HK-2 (cell line): Measurements from ENCODE around the gene MFAP4.
"Not testable (repeated sequence)": the region's sequence is repeated elsewhere in the genome, so short reads cannot be mapped to it uniquely, and the experiment has no call there.

ENCODE experiments used
- DNase-seq: peaks from one replicate; pipeline ENCODE4 v3.0.0-alpha.2; 2018; ENCODE audit not compliant: unreplicated experiment

MFAP4 gene

DNA sequence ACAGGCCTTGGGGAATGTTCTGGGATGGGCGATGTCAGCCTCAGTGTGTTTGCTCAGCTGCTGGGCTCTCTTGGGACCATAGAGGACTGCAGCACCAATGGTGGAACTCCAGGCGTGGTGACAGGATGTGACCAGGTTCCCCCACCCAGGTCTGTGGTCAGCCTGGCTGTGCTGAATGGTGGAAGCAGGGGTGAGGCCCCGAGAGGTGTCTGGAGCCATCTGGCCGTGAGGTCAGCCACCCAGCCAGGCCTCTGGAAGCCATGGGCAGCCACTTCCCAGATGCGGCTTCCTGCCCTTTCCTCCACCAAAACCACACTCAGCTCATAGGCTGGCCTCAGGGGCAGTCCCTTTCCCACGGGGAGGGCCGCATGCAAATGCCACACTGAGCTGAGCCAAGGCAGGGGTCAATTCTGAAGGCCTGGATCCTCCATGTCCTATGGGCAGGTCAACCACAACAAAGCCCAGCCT, 16.5 kb downstream of the MFAP4 start:
- no peak for DNase-seq

GRCh38 chr17:19369846-19370492, 17.0 kb downstream of the MFAP4 start:
- DNase-seq, result no peak

DNA sequence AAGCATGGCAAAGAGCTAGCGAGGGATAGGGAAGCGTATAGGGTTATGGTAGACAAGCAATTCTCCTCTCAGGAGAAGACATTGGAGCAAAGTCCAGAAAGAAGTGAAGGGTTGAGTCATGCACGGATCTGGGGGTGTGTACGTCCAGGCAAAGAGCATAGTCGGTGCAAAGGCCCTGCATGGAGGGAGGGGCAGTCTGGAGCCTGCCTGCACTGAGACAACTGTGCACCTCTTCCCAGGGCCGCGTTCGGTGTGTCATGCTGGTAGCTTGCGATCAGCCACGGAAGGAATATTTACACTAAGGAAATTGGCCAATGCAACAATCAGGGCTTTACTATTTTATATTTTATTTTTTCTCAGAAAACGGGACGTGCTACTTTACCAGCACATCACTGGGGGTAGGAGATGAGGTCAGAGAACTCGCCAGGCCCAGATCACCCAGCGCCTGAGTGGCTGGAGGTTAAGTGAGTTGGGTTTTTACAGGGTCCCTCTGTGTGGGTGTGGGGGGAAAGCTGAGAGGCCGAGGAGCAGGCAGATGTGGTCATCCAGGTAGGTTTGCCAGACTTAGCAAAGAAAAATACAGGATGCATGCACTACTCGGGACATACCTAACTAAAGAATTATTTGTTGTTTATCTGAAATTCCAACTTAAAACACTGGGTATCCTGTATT, 17.7 kb downstream of the MFAP4 start:
- no peak for DNase-seq

DNA sequence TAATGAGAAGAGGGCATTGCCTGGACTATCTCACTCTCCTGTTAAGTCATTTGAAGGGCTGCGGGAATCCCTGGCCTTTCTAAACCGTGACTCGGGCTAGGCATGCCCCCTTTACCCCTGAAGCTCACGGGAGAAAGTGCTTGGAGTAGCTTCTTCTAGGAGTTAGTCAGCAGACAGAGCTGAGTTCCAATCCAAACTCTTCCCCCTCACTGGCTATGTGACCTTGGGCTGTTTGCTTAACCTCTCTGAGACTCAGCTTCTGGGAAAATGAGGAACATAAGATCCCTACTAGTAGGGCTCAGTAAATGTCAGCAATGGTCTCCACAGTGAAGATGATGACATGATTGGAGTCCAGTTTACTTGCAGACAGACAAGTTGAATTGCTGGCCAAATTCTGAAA, 18.8 kb downstream of the MFAP4 start:
- no peak for DNase-seq

GRCh38 chr17:19366637-19366972, 20.4 kb downstream of the MFAP4 start:
- no peak for DNase-seq

- no peak for DNase-seq
Observed at GRCh38 chr17:19365833-19366636, 21.0 kb downstream of the MFAP4 start.

- DNase-seq, result no peak
Observed at GRCh38 chr17:19365499-19365817, 21.5 kb downstream of the MFAP4 start.

DNA sequence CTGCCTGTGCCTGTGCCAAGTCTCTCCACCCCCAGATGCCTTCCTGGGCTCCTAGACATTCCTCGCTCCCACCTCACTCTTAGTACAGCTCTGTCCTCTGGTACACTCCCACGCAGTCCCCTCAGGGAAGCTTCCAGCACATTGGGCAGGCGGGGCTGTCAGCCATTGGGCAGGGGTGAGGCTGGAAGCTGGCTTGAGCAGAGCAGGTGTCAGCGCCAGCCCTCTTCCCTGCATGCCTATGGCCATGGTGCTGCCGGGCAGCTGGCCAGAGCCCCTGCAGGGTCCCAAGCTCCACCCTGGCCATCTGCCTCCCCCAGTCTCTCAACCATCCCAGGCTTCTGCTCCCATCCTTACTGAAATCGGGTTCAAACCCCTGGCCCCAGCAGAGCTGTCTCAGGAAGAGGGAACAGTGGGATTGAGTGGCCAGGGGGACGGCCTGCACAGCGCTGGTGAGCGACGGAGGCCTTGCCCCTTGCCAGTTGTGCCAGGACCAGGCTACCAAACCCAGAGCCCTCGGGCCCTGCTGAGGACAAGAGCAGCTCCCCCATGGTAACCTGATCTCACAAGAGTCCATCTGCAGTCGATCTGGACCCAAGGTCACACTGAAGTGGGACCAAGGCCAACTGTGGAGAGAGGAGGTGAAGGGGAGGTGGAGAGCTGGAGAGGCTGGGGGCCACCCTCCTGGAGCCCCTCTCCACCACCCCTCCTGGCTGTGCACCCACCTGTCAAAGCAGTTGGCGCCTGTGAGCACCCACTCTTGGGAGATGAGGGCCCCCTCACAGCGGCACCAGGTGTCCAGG, 22.1 kb downstream of the MFAP4 start:
- no peak for DNase-seq

DNA sequence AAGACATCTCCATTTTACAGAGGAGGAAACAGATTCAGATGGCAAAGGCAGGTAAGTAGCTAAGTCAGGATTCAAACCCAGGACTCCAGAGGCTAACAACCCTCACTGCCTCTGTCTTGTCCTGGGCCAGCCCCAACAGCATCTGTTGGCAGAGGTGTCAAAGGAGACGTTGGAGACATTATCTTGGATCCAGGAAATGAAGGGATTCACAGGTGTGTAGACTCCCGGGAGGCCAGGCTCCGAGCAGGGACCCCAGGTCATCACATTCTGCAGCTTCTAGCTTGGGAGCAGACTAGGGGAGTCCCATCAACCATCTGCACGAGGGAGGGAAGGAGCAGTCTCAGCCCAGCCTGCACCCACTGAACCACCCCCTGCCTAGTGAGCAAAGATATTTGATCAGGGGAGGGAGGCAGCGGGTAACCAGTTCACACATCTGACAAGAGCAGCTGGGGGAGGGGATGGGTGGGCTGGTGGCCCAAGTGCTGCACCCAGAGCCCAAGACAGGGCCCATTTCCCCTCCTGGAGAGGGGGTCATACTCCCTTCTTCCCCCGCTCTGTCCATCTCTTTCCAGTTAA, 23.4 kb downstream of the MFAP4 start:
- no peak for DNase-seq

GRCh38 chr17:19363114-19363438, 23.9 kb downstream of the MFAP4 start:
- no peak for DNase-seq

DNA sequence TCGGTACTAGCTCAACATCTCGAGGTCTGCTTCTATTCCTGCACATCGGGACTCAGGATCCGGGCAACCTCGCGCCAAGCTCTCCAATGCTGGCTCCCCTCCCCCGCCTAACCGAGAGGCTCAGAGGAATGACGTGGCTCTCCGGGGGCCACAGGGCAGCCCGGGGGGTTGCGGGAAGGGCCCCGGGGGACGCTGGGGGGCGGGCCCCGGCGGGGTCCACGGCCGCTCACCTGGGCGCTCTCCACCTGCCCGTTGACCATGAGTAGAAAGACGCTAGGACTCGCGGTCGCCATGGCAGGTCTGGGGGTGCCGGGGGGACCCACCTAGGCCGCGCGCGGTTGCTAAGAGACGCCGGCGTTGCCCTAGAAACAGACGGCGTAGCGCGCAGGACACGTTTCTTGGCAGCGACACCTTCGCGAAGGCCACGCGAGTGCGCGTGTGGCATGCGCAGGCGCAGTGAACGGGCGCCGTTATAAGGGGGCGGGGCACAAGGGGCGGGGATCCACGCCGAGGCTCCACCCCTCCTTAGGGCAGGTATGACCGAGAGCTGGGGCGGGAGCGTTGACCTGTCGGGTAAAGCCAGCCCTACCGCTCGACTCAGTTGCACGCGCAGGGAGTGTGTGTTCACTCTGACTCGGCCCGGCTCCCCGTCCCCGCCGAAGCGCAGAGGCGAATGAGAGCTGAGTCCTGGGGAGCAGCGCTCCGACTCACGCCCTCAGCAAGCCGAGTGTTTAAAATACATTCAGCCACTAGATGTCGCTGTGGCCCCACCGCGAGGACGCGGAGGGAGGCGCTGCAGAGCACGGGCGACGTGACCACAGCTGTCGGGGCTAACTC, 24.5 kb downstream of the MFAP4 start, which contains the start of gene B9D1:
Gene B9D1, minus strand, starts transcription at position 447 of the 837 bp plus-strand sequence. Its CDS starts 154 bp downstream, at position 293.
- peak; percentile 95 for DNase-seq

GRCh38 chr17:19361944-19362276, 25.1 kb downstream of the MFAP4 start:
- DNase-seq, result no peak

- no peak for DNase-seq
Observed at GRCh38 chr17:19361326-19361725, 25.7 kb downstream of the MFAP4 start.

- DNase-seq, result no peak
Observed at GRCh38 chr17:19360772-19361171, 26.2 kb downstream of the MFAP4 start.

GRCh38 chr17:19359856-19360255, 27.1 kb downstream of the MFAP4 start:
- no peak for DNase-seq

GRCh38 chr17:19359151-19359550, 27.8 kb downstream of the MFAP4 start:
- no peak for DNase-seq

GRCh38 chr17:19357761-19358160, 29.2 kb downstream of the MFAP4 start:
- DNase-seq, result no peak

GRCh38 chr17:19357351-19357750, 29.6 kb downstream of the MFAP4 start:
- DNase-seq, result no peak

DNA sequence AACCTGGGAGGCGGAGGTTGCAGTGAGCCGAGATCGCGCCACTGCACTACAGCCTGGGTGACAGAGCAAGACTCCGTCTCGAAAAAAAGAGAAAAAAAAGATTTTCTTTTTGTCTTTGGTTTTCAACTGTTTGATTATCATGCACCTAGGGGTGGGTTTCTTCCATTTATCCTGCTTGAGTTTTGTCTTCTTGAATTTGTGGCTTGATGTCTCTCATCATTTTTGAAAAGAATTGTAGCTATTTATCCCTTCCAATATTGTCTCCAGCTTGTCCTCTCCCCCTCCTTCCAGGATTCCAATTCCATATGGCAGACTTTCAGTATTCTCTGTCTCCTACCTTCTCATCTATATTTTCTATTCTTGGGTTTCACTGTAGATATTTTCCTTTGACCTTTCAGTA, 32.2 kb downstream of the MFAP4 start:
- DNase-seq, result no peak

GRCh38 chr17:19353401-19353800, 33.6 kb downstream of the MFAP4 start:
- DNase-seq, result not testable (repeated sequence)

- DNase-seq, result no peak
Observed at GRCh38 chr17:19348806-19349205, 38.2 kb downstream of the MFAP4 start.
